Neural progenitor cell (in vitro differentiated cells): Measurements from ENCODE around the gene KIF2A. TPM values are rescaled to one million over a fixed set of nuclear protein-coding genes. Genes with fewer than 3 reads are reported as not detected.
"Not testable (repeated sequence)": the region's sequence is repeated elsewhere in the genome, so short reads cannot be mapped to it uniquely, and the experiment has no call there.

ENCODE experiments used
- DNase-seq: peaks from one replicate; pipeline ENCODE4 v3.0.0-alpha.2; 2016; ENCODE audit warnings: low spot score
- H2AFZ ChIP-seq: fragments of 200-600 bp; sonication (generic); replicated peaks from 2 replicates; pipeline ENCODE4 v1.6.1; 2016; ENCODE audit warnings: antibody characterized with exemption
- H3F3A ChIP-seq: fragments of 200-600 bp; sonication (generic); 2 replicates; pipeline ENCODE4 v1.6.1; 2016; ENCODE audit warnings: antibody characterized with exemption, low read depth
- H3K27ac ChIP-seq: fragments of 200-600 bp; sonication (generic); 2 replicates; pipeline ENCODE4 v1.5.1; 2016; ENCODE audit warnings: mild to moderate bottlenecking
- H3K27me3 ChIP-seq: fragments of 200-600 bp; sonication (generic); 2 replicates; pipeline ENCODE4 v1.6.1; 2016; ENCODE audit warnings: mild to moderate bottlenecking, moderate library complexity
- H3K36me3 ChIP-seq: fragments of 200-600 bp; sonication (generic); 2 replicates; pipeline ENCODE4 v1.5.1; 2016
- H3K4me1 ChIP-seq: fragments of 200-600 bp; sonication (generic); 2 replicates; pipeline ENCODE4 v1.6.1; 2016; ENCODE audit warnings: mixed run types
- H3K4me2 ChIP-seq: fragments of 200-600 bp; sonication (generic); 2 replicates; pipeline ENCODE4 v1.6.1; 2016
- H3K4me3 ChIP-seq: fragments of 200-600 bp; sonication (generic); 2 replicates; pipeline ENCODE4 v1.5.1; 2016
- H3K79me2 ChIP-seq: fragments of 200-600 bp; sonication (generic); 2 replicates; pipeline ENCODE4 v1.6.1; 2016; ENCODE audit warnings: low read depth
- H3K9ac ChIP-seq: fragments of 200-600 bp; sonication (generic); 2 replicates; pipeline ENCODE4 v1.6.1; 2016
- H3K9me3 ChIP-seq: fragments of 200-600 bp; sonication (generic); 2 replicates; pipeline ENCODE4 v1.5.1; 2016; ENCODE audit warnings: low read depth
- H4K20me1 ChIP-seq: fragments of 200-600 bp; sonication (generic); 2 replicates; pipeline ENCODE4 v1.6.1; 2016; ENCODE audit warnings: low read depth
- H3K27ac Mint-ChIP-seq: 3 replicates; pipeline ENCODE4 v1.8.0; 2021; ENCODE audit warnings: mixed read lengths
- H3K27me3 Mint-ChIP-seq: 2 replicates; pipeline ENCODE4 v1.8.0; 2022; ENCODE audit warnings: low read depth, mild to moderate bottlenecking, inconsistent platforms, moderate library complexity, mixed read lengths; ENCODE audit not compliant: insufficient read depth
- H3K36me3 Mint-ChIP-seq: 3 replicates; pipeline ENCODE4 v1.8.0; 2021; ENCODE audit warnings: mixed read lengths
- H3K4me1 Mint-ChIP-seq: 3 replicates; pipeline ENCODE4 v1.8.0; 2021; ENCODE audit warnings: mixed read lengths
- H3K4me3 Mint-ChIP-seq: 3 replicates; pipeline ENCODE4 v1.8.0; 2021; ENCODE audit warnings: mild to moderate bottlenecking, moderate library complexity, mixed read lengths
- H3K9me3 Mint-ChIP-seq: 3 replicates; pipeline ENCODE4 v1.8.0; 2020; ENCODE audit warnings: mixed read lengths
- EZH2 ChIP-seq: fragments of 200-600 bp; sonication (generic); IDR thresholded peaks from 2 replicates; pipeline ENCODE4 v1.6.1; 2017; ENCODE audit warnings: antibody characterized with exemption, mild to moderate bottlenecking, moderate library complexity
- EZH2phosphoT487 ChIP-seq: fragments of 200-600 bp; sonication (generic); IDR thresholded peaks from 2 replicates; pipeline ENCODE4 v1.6.1; 2017; ENCODE audit warnings: antibody characterized with exemption
- total RNA-seq: library from RNA; depleted of rRNA; stranded (reverse); fragments of >200 nt; gene quantifications from 2 replicates; pipeline ENCODE4 v1.2.3, GENCODE V29; 2015; ENCODE audit warnings: low replicate concordance
- TF ChIP-seq, protein P1 (sequence below): fragments of 200-600 bp; sonication (generic); IDR thresholded peaks from 2 replicates; pipeline ENCODE4 v1.5.1; 2017; ENCODE audit warnings: antibody characterized with exemption, mild to moderate bottlenecking

Gene KIF2A
- total RNA-seq, 1 donor from 2014 or later = 114 TPM

GRCh38 chr5:62287237-62287636, 18.8 kb upstream of the KIF2A start:
- H3K4me3 ChIP-seq = no peak overlapping the region
- H3K36me3 Mint-ChIP-seq = no peaks in the 10 kb centered on the region
- no peak overlapping the region for H2AFZ ChIP-seq
- no peaks in the 10 kb centered on the region for H3K4me1 Mint-ChIP-seq
- no peak overlapping the region for H3K4me2 ChIP-seq
- H3K9ac ChIP-seq = no peak overlapping the region
- H3K36me3 ChIP-seq = no peaks in the 10 kb centered on the region
- no peak overlapping the region for H3K27ac Mint-ChIP-seq
- H4K20me1 ChIP-seq = no peaks in the 10 kb centered on the region
- H3K4me1 ChIP-seq = no peaks in the 10 kb centered on the region
- H3K27me3 ChIP-seq = no peaks in the 10 kb centered on the region
- DNase-seq = no peak
- no peak overlapping the region for H3K4me3 Mint-ChIP-seq
- no peaks in the 10 kb centered on the region for H3K9me3 ChIP-seq
- H3K79me2 ChIP-seq = no peaks in the 10 kb centered on the region
- no peaks in the 10 kb centered on the region for H3K27me3 Mint-ChIP-seq
- H3K27ac ChIP-seq = no peak overlapping the region
- H3F3A ChIP-seq = no peaks in the 10 kb centered on the region
- TF ChIP-seq, protein P1, sequence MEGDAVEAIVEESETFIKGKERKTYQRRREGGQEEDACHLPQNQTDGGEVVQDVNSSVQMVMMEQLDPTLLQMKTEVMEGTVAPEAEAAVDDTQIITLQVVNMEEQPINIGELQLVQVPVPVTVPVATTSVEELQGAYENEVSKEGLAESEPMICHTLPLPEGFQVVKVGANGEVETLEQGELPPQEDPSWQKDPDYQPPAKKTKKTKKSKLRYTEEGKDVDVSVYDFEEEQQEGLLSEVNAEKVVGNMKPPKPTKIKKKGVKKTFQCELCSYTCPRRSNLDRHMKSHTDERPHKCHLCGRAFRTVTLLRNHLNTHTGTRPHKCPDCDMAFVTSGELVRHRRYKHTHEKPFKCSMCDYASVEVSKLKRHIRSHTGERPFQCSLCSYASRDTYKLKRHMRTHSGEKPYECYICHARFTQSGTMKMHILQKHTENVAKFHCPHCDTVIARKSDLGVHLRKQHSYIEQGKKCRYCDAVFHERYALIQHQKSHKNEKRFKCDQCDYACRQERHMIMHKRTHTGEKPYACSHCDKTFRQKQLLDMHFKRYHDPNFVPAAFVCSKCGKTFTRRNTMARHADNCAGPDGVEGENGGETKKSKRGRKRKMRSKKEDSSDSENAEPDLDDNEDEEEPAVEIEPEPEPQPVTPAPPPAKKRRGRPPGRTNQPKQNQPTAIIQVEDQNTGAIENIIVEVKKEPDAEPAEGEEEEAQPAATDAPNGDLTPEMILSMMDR = no peak
- TF ChIP-seq EZH2phosphoT487 (no peak), EZH2 (no peak)
- H3K9me3 Mint-ChIP-seq = peaks cover 4% of the 10 kb centered on the region

DNA sequence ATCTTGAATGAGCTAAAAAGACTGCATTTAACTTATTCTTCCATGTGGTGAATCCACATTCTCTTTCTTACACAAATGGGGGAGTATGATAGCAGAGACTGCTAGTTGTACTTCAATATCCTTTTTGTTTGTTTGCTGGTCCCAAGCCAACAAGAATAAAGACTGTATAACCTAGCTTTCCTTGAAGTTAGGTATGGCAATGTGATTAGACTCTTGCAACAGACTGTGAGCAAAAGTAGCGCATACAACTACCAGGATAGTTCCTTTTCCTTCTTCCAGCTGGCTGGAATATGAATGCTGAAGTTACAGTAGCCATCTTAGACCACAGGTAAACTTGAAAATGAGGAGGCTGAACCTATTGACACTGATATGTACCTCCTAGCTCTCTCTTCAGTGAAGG, 17.9 kb upstream of the KIF2A start:
- H3K79me2 ChIP-seq = no peaks in the 10 kb centered on the region
- H3K9ac ChIP-seq = no peak overlapping the region
- H2AFZ ChIP-seq = no peak overlapping the region
- H3K9me3 Mint-ChIP-seq = peaks cover 4% of the 10 kb centered on the region
- no peak for TF ChIP-seq EZH2
- TF ChIP-seq EZH2phosphoT487 = no peak
- TF ChIP-seq, protein P1 = no peak
- DNase-seq = no peak
- no peaks in the 10 kb centered on the region for H3K27me3 Mint-ChIP-seq
- no peak overlapping the region for H3K27ac ChIP-seq
- no peaks in the 10 kb centered on the region for H3K36me3 Mint-ChIP-seq
- H3K4me1 ChIP-seq = no peaks in the 10 kb centered on the region
- no peaks in the 10 kb centered on the region for H3K36me3 ChIP-seq
- H4K20me1 ChIP-seq = no peaks in the 10 kb centered on the region
- no peak overlapping the region for H3K4me3 ChIP-seq
- H3K9me3 ChIP-seq = no peaks in the 10 kb centered on the region
- H3F3A ChIP-seq = no peaks in the 10 kb centered on the region
- no peak overlapping the region for H3K4me3 Mint-ChIP-seq
- H3K27ac Mint-ChIP-seq = no peak overlapping the region
- no peak overlapping the region for H3K4me2 ChIP-seq
- H3K4me1 Mint-ChIP-seq = no peaks in the 10 kb centered on the region
- no peaks in the 10 kb centered on the region for H3K27me3 ChIP-seq

GRCh38 chr5:62289813-62290212, 16.2 kb upstream of the KIF2A start:
- Histone ChIP-seq H3K4me3 (no peak overlapping the region), H3K9me3 (no peaks in the 10 kb centered on the region), H3K36me3 (no peaks in the 10 kb centered on the region), H3K27me3 (no peaks in the 10 kb centered on the region), H4K20me1 (no peaks in the 10 kb centered on the region), H3K4me1 (no peaks in the 10 kb centered on the region), H3K4me2 (no peak overlapping the region), H3K79me2 (no peaks in the 10 kb centered on the region), H3K9ac (no peak overlapping the region), H3F3A (no peaks in the 10 kb centered on the region), H3K27ac (no peak overlapping the region), H2AFZ (no peak overlapping the region)
- no peak for TF ChIP-seq EZH2phosphoT487
- TF ChIP-seq, protein P1 = no peak
- no peak for TF ChIP-seq EZH2
- DNase-seq = no peak
- no peaks in the 10 kb centered on the region for H3K4me1 Mint-ChIP-seq
- no peak overlapping the region for H3K4me3 Mint-ChIP-seq
- H3K9me3 Mint-ChIP-seq = peaks cover 6% of the 10 kb centered on the region
- H3K36me3 Mint-ChIP-seq = peaks cover under 1% of the 10 kb centered on the region
- H3K27me3 Mint-ChIP-seq = no peaks in the 10 kb centered on the region
- H3K27ac Mint-ChIP-seq = no peak overlapping the region

GRCh38 chr5:62291829-62292228, 14.2 kb upstream of the KIF2A start:
- H3F3A ChIP-seq, H3K27ac Mint-ChIP-seq, H3K27me3 Mint-ChIP-seq, DNase-seq, H3K27me3 ChIP-seq, H3K4me3 ChIP-seq, H3K4me2 ChIP-seq, H3K9me3 Mint-ChIP-seq, H3K4me3 Mint-ChIP-seq, H3K79me2 ChIP-seq, H3K27ac ChIP-seq, H3K9ac ChIP-seq, H2AFZ ChIP-seq, H4K20me1 ChIP-seq, H3K4me1 ChIP-seq, H3K9me3 ChIP-seq, H3K36me3 Mint-ChIP-seq, H3K36me3 ChIP-seq, H3K4me1 Mint-ChIP-seq: not testable (repeated sequence)
- TF ChIP-seq, protein P1 = peak; percentile 18
